HEK293 (cell line): ENCODE results near the gene BTN2A1.

ENCODE experiments used
- CTCF ChIA-PET: fragments of 350-600 bp; formaldehyde crosslinking; extraction: SDS; loops from one replicate; lab custom pipeline; 2021; ENCODE audit warnings: antibody characterized with exemption; lab: Yijun Ruan, JAX
- POLR2A ChIA-PET: fragments of 300-600 bp; formaldehyde crosslinking; extraction: SDS; loops from one replicate; lab custom pipeline; 2020; ENCODE audit warnings: antibody characterized with exemption, inconsistent platforms; lab: Yijun Ruan, JAX
- H3K27ac ChIP-seq: fragments of 200-500 bp; sonication (Bioruptor generic); 2 replicates; pipeline ENCODE4 v1.5.1; 2014; ENCODE audit warnings: low read depth, low read length, control low read depth, inconsistent platforms; ENCODE audit errors: extremely low read depth
- H3K36me3 ChIP-seq, 2 experiments: fragments of 200-500 bp in 1 of 2; sonication (Bioruptor generic) in 1 of 2; 1 replicate in 1 of 2; 2 replicates in 1 of 2; pipeline ENCODE4 v1.5.1; 2014 to 2017; ENCODE audit warnings: inconsistent platforms in 2 of 2, low read length in 2 of 2; ENCODE audit not compliant: control insufficient read depth in 2 of 2, insufficient read depth in 1 of 2
- H3K4me1 ChIP-seq: fragments of 200-500 bp; sonication (Bioruptor generic); 2 replicates; pipeline ENCODE4 v1.5.1; 2014; ENCODE audit warnings: mild to moderate bottlenecking, low read length, inconsistent platforms; ENCODE audit not compliant: control insufficient read depth, insufficient read depth
- H3K4me3 ChIP-seq: 2 replicates; pipeline ENCODE4 v1.5.1; 2011; ENCODE audit warnings: low read depth, mild to moderate bottlenecking, control low read depth, low read length, moderate library complexity
- H3K9me3 ChIP-seq: fragments of 200-500 bp; sonication (Bioruptor generic); 2 replicates; pipeline ENCODE4 v1.5.1; 2014; ENCODE audit warnings: low read depth, low read length, inconsistent platforms; ENCODE audit not compliant: control insufficient read depth, insufficient read depth
- EGR2 ChIP-seq: fragments of 450-650 bp; formaldehyde crosslinking; IDR thresholded peaks from 2 replicates; pipeline ENCODE4 v1.5.1; 2016; ENCODE audit warnings: low read depth, missing biosample characterization, missing genetic modification characterization
- OSR2 ChIP-seq: fragments of 450-650 bp; formaldehyde crosslinking; IDR thresholded peaks from 2 replicates; pipeline ENCODE4 v1.5.1; 2016; ENCODE audit warnings: missing biosample characterization, missing genetic modification characterization
- SETDB1 ChIP-seq: IDR thresholded peaks from one replicate; pipeline ENCODE4 v1.6.1; 2017; ENCODE audit warnings: mild to moderate bottlenecking, low read length, moderate library complexity, mixed read lengths; ENCODE audit not compliant: insufficient read length
- ZBTB20 ChIP-seq: fragments of 450-650 bp; formaldehyde crosslinking; IDR thresholded peaks from 2 replicates; pipeline ENCODE4 v1.5.1; 2016; ENCODE audit warnings: missing biosample characterization, missing genetic modification characterization
- ZBTB8A ChIP-seq: fragments of 450-650 bp; formaldehyde crosslinking; IDR thresholded peaks from 2 replicates; pipeline ENCODE4 v1.5.1; 2016; ENCODE audit warnings: missing biosample characterization, missing genetic modification characterization
- ZNF174 ChIP-seq: fragments of 450-650 bp; formaldehyde crosslinking; IDR thresholded peaks from 2 replicates; pipeline ENCODE4 v1.5.0; 2017; ENCODE audit warnings: missing biosample characterization, mild to moderate bottlenecking, missing genetic modification characterization
- ZNF23 ChIP-seq: fragments of 450-650 bp; formaldehyde crosslinking; IDR thresholded peaks from 2 replicates; pipeline ENCODE4 v1.5.1; 2016; ENCODE audit warnings: missing biosample characterization, missing genetic modification characterization, borderline replicate concordance
- ZNF24 ChIP-seq: fragments of 450-650 bp; formaldehyde crosslinking; IDR thresholded peaks from 2 replicates; pipeline ENCODE4 v1.5.1; 2016; ENCODE audit warnings: missing biosample characterization, missing genetic modification characterization
- ZNF354C ChIP-seq: fragments of 450-650 bp; formaldehyde crosslinking; IDR thresholded peaks from 2 replicates; pipeline ENCODE4 v1.5.1; 2016; ENCODE audit warnings: missing biosample characterization, missing genetic modification characterization, low read depth, borderline replicate concordance
- ZNF394 ChIP-seq: fragments of 450-650 bp; formaldehyde crosslinking; IDR thresholded peaks from 2 replicates; pipeline ENCODE4 v1.5.1; 2016; ENCODE audit warnings: missing biosample characterization, missing genetic modification characterization, mild to moderate bottlenecking, moderate library complexity, borderline replicate concordance
- ZNF426 ChIP-seq: fragments of 450-650 bp; formaldehyde crosslinking; IDR thresholded peaks from 2 replicates; pipeline ENCODE4 v1.5.1; 2017; ENCODE audit warnings: missing biosample characterization, missing genetic modification characterization, mild to moderate bottlenecking, inconsistent platforms, moderate library complexity
- ZNF521 ChIP-seq: fragments of 450-650 bp; formaldehyde crosslinking; IDR thresholded peaks from 2 replicates; pipeline ENCODE4 v1.5.1; 2017; ENCODE audit warnings: missing biosample characterization, mild to moderate bottlenecking, missing genetic modification characterization
- ZNF544 ChIP-seq: fragments of 450-650 bp; formaldehyde crosslinking; IDR thresholded peaks from 2 replicates; pipeline ENCODE4 v1.5.0; 2017; ENCODE audit warnings: missing biosample characterization, missing genetic modification characterization
- ZNF549 ChIP-seq: fragments of 450-650 bp; IDR thresholded peaks from 2 replicates; pipeline ENCODE4 v1.5.1; 2018; ENCODE audit warnings: missing biosample characterization, missing genetic modification characterization, mild to moderate bottlenecking, inconsistent platforms, moderate library complexity
- ZNF580 ChIP-seq: fragments of 450-650 bp; formaldehyde crosslinking; IDR thresholded peaks from 2 replicates; pipeline ENCODE4 v1.5.1; 2016; ENCODE audit warnings: missing biosample characterization, missing genetic modification characterization
- ZNF639 ChIP-seq: fragments of 450-650 bp; formaldehyde crosslinking; IDR thresholded peaks from 2 replicates; pipeline ENCODE4 v1.5.1; 2016; ENCODE audit warnings: missing biosample characterization, missing genetic modification characterization
- ZNF747 ChIP-seq: fragments of 450-650 bp; formaldehyde crosslinking; IDR thresholded peaks from 2 replicates; pipeline ENCODE4 v1.5.1; 2016; ENCODE audit warnings: missing biosample characterization, missing genetic modification characterization
- ZNF776 ChIP-seq: fragments of 450-650 bp; formaldehyde crosslinking; IDR thresholded peaks from 2 replicates; pipeline ENCODE4 v1.5.0; 2017; ENCODE audit warnings: missing biosample characterization, missing genetic modification characterization, borderline replicate concordance
- TF ChIP-seq, protein P1 (sequence below): fragments of 450-650 bp; formaldehyde crosslinking; IDR thresholded peaks from 2 replicates; pipeline ENCODE4 v1.5.1; 2016; ENCODE audit warnings: missing biosample characterization, missing genetic modification characterization
- TF ChIP-seq, protein P2 (sequence below): fragments of 450-650 bp; formaldehyde crosslinking; IDR thresholded peaks from 2 replicates; pipeline ENCODE4 v1.5.1; 2017; ENCODE audit warnings: missing biosample characterization, missing genetic modification characterization
- TF ChIP-seq, protein P3 (sequence below): fragments of 450-650 bp; formaldehyde crosslinking; IDR thresholded peaks from 2 replicates; pipeline ENCODE4 v1.5.1; 2016; ENCODE audit warnings: missing biosample characterization, missing genetic modification characterization
- TF ChIP-seq, protein P4 (sequence below): fragments of 450-650 bp; formaldehyde crosslinking; IDR thresholded peaks from 2 replicates; pipeline ENCODE4 v1.5.1; 2016; ENCODE audit warnings: missing biosample characterization, missing genetic modification characterization

The BTN2A1 gene

GRCh38 chr6:26489996-26490964 is 32.5 kb downstream of the BTN2A1 start (continued):
- TF ChIP-seq ZNF639 (tag by site-specific recombination), result no peak
- no peak for TF ChIP-seq ZNF24
- TF ChIP-seq ZNF776, result no peak
- no peak for TF ChIP-seq ZNF747
- no peak for TF ChIP-seq EGR2 (tag by site-specific recombination)
- TF ChIP-seq, protein P1, sequence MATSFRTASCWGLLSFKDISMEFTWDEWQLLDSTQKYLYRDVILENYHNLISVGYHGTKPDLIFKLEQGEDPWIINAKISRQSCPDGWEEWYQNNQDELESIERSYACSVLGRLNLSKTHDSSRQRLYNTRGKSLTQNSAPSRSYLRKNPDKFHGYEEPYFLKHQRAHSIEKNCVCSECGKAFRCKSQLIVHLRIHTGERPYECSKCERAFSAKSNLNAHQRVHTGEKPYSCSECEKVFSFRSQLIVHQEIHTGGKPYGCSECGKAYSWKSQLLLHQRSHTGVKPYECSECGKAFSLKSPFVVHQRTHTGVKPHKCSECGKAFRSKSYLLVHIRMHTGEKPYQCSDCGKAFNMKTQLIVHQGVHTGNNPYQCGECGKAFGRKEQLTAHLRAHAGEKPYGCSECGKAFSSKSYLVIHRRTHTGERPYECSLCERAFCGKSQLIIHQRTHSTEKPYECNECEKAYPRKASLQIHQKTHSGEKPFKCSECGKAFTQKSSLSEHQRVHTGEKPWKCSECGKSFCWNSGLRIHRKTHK (tag by site-specific recombination), result no peak
- TF ChIP-seq ZNF394 (tag by site-specific recombination), result no peak
- TF ChIP-seq, protein P2, sequence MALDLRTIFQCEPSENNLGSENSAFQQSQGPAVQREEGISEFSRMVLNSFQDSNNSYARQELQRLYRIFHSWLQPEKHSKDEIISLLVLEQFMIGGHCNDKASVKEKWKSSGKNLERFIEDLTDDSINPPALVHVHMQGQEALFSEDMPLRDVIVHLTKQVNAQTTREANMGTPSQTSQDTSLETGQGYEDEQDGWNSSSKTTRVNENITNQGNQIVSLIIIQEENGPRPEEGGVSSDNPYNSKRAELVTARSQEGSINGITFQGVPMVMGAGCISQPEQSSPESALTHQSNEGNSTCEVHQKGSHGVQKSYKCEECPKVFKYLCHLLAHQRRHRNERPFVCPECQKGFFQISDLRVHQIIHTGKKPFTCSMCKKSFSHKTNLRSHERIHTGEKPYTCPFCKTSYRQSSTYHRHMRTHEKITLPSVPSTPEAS, result no peak
- no peak for TF ChIP-seq ZNF426 (tag by site-specific recombination)
- no peak for TF ChIP-seq OSR2

- ChIA-PET POLR2A (interaction anchor here (0.6 kb wide), 1 partner anchor 37 kb away, joined by 4 read pairs; no protein-coding TSS in a partner anchor), CTCF (no interaction called here)
- Histone ChIP-seq H3K36me3 (no peaks in the 10 kb centered on the region), H3K9me3 (no peaks in the 10 kb centered on the region), H3K4me3 (no peak overlapping the region), H3K4me1 (no peaks in the 10 kb centered on the region), H3K27ac (no peak overlapping the region)
- TF ChIP-seq ZNF776, result no peak
- TF ChIP-seq ZBTB20 (tag by site-specific recombination), result no peak
- no peak for TF ChIP-seq ZNF580
- TF ChIP-seq, protein P3, sequence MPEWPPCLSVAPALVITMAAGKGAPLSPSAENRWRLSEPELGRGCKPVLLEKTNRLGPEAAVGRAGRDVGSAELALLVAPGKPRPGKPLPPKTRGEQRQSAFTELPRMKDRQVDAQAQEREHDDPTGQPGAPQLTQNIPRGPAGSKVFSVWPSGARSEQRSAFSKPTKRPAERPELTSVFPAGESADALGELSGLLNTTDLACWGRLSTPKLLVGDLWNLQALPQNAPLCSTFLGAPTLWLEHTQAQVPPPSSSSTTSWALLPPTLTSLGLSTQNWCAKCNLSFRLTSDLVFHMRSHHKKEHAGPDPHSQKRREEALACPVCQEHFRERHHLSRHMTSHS (tag by site-specific recombination), result no peak
- no peak for TF ChIP-seq ZBTB8A
- no peak for TF ChIP-seq ZNF394 (tag by site-specific recombination)
- no peak for TF ChIP-seq ZNF544 (tag by site-specific recombination)
- no peak for TF ChIP-seq SETDB1
- TF ChIP-seq, protein P4, sequence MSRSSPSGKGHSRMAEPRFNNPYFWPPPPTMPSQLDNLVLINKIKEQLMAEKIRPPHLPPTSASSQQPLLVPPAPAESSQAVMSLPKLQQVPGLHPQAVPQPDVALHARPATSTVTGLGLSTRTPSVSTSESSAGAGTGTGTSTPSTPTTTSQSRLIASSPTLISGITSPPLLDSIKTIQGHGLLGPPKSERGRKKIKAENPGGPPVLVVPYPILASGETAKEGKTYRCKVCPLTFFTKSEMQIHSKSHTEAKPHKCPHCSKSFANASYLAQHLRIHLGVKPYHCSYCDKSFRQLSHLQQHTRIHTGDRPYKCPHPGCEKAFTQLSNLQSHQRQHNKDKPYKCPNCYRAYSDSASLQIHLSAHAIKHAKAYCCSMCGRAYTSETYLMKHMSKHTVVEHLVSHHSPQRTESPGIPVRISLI (tag by site-specific recombination), result no peak
- TF ChIP-seq ZNF174 (tag by site-specific recombination), result no peak
- no peak for TF ChIP-seq ZNF23
- no peak for TF ChIP-seq ZNF426 (tag by site-specific recombination)
- no peak for TF ChIP-seq ZNF521 (tag by site-specific recombination)
- no peak for TF ChIP-seq ZNF549 (tag by site-specific recombination)
- no peak for TF ChIP-seq ZNF354C (tag by site-specific recombination)
These were observed 33.8 kb downstream of the BTN2A1 start for GRCh38 chr6:26491604-26492003.
